DMS153 treated with DMSO at 0.1 percent for 48 hours (cell line): ENCODE measurements around the gene FYN.
"Not testable (repeated sequence)": the region's sequence is repeated elsewhere in the genome, so short reads cannot be mapped to it uniquely, and the experiment has no call there.

Experiments used
- DNase-seq: peaks from one replicate; lab custom pipeline; 2025; ENCODE audit not compliant: unreplicated experiment; lab: John Stamatoyannopoulos, UW

Gene FYN

GRCh38 chr6:111686932-111687266, 186.4 kb downstream of the FYN start:
- no peak for DNase-seq

- peak; percentile 39 for DNase-seq
Observed at GRCh38 chr6:111686249-111686931, 186.9 kb downstream of the FYN start.

DNA sequence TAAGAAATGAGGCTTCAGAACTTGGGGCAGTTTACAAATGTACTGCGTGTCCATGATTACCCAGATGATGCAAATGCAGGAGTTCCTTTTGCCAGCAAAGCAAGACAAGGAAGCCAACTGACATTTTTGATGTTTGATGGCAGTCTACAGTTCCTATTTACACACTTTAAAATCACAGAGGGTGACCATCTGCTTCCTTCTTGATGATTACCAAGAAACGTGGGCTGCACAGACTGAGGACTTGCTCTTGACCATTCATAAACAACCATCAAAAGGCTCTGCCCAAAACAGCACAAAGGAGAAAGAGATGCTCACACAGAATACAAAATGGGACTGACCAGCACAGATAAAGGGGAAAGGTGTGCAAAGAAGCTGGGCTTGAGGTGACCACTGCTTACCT, 187.7 kb downstream of the FYN start:
- DNase-seq: peak; percentile 7

- DNase-seq: peak; percentile 15
Observed at GRCh38 chr6:111685058-111685457, 188.2 kb downstream of the FYN start.

DNA sequence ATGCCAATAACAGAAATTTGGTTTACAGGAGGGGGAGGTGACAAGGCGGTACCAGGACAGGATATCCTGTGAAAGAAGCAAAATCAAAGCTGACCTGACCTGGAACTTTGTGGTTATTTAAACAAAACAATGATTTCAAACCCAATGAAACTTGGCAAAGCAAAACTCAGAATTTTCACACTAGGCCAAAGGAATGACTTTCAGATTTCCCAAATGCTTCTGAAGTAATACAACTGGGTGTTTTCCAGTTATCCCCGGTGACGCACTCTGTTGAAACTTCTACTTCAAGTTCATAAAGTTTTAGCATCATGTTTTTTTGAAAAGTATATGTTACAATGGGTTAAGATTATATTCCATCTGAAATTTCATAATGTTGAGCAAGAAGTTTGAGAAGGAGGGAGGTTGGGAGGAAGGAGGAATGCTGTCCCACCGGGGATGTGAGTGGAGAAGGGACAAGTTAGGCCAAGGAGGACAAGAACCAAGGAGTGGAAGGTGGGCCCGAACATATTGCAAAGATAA, 189.4 kb downstream of the FYN start:
- DNase-seq: no peak

GRCh38 chr6:111683157-111683556, 190.1 kb downstream of the FYN start:
- no peak for DNase-seq

GRCh38 chr6:111681860-111682259, 191.4 kb downstream of the FYN start:
- DNase-seq: no peak

- DNase-seq: not testable (repeated sequence)
Observed at GRCh38 chr6:111680811-111681609, 192.2 kb downstream of the FYN start.

DNA sequence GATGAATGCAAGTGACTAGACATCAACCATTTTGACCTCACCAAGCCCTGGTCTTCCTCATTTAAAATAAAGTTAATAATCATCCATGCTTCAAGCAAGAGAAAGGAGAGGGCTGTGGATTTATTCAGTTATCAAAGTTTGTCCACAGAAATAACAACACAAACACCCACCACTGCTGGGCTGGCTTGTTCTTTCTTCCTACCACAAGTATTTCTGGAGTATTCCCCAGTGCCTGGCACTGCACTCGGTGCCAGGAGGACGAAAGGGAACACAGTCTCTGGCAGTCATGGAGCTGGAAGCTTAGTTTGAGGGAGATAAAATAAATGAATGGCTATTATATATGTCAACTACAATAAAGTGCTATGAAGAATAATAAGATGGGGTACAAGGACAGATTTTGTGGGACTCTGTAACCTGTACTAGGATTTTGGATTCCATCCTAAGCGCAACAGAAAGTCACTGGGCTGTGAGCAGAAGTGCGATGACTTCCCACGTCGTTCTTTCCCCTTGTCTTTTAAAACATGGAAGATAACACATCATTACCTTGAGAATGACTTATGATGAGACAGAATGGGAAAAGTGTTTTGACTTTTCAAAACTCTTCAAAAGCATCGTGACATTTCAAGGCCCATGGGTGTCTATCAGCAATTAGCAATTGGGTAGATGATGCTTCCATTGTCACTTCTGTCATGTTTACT, 193.1 kb downstream of the FYN start:
- DNase-seq: no peak

DNA sequence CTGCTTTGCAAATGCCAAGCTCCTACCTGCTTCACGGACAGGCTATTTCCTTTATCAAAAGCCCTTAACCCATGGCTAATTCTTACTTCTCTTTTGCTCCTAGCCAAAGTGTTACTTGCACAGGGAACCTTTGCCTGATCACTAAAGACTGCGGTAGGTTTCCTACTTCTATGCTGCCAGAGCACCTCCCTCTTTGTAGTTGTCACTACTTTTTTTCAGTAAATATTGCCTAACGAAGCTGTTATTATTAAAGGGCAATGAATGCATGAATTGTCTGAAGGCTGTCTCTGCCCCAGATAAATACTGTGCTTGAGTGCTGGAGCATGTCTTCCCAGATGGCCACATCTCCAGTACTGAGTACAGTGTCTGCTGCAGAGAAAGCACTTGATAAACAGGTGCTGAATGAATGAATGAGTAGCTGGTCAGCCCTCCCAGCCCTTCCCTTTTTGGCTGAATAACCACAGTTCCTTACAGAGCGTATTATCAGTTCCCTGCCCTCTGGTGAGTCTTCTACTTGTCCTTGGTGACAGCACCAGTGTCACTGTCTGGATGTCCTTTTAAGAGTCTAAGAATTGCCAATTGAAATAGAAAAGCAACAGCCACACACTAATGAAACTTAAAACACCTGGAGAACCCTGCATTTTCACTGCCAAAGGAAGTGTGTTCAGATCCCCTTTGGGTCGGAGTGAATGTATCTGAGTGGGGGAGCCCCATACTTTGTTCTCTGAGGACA, 194.0 kb downstream of the FYN start:
- no peak for DNase-seq

DNA sequence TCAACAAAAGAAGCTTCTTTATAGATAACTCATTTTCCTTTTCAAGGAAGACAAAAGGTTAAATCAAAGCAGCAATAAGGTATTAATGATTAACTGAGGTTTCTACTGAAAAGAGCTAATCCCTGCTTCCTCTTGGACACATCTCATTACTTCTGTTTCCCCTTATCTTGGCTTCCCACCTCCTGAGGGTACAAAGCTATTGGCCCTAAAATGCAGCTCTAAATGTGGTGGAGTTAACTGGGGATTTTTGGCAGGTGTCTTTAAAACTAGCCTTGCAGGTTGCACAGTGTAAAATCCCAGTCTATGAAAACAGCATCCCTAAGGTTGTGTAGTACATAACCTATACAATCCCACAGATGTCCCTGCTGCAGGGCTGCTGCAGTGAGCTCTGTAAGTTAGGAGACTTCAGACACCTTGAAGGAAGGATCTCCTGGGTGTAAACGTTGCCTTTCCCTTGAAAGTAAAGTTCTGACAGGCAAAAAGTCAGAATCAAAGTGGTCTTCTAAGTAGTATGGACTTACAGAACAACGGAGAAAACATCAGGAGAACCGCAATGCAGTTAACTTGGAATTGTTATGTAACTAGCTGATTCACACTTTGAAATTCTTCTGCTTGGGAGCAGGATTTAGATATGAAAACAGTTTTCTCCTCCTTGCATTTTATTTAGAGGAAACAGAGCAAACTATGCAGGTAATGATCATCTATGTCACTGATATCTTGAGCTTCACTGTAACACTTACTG, 195.8 kb downstream of the FYN start:
- no peak for DNase-seq

DNA sequence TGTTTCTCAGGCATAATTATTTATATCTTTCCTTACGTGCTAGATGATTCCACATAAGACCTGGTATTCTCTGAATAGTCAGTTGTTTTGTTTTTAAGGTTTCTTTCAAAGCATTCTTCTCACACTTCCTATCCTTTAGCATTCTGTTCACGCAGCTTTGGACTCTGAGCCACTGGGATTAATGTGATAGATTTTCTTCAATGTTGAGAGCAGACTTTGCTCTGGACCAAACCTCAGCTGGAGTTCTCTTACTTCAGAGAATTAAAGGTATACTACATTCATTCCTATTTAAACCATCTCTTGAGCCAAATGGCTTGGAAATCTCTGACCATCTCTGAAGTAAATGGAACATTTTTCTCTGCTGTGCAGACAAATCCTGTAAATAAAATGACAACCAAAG, 196.9 kb downstream of the FYN start:
- no peak for DNase-seq

DNA sequence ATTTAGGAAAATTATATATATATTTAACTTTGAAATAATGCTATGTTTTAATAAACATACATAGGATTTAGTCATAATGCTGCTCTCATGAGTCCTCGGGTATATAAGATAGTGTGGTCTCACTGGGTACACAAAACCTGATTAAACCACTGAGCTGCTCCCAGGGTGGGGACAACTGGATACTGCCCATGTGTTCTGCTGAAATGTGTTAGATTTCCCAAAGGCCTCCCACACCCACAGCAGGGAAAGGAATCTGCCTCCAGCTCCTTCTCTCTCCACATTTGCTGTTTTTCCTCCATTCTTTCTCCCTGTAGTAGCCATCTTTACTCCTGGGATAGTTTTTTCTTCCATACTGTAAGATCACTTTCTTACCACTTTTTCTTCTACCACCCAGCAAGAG, 198.4 kb downstream of the FYN start:
- no peak for DNase-seq

DNA sequence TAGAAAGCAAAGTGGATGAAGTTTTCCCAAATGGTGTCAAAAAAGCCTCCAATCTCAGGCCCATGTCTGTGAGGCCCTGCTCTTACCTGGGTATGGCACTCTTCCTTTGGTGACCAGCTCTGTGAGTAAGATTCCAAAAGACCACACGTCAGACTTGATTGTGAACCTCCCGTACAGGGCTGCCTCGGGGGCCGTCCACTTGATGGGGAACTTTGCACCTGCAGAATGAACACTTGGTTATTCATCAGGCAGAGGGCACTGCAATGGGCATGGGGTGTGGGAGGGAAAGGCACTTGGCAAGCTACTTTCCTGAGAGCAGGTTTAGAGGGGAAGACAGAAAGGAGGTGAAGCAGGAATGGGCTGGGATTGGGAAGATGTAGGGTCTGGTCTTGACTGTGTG, 198.8 kb downstream of the FYN start:
- DNase-seq: no peak

DNA sequence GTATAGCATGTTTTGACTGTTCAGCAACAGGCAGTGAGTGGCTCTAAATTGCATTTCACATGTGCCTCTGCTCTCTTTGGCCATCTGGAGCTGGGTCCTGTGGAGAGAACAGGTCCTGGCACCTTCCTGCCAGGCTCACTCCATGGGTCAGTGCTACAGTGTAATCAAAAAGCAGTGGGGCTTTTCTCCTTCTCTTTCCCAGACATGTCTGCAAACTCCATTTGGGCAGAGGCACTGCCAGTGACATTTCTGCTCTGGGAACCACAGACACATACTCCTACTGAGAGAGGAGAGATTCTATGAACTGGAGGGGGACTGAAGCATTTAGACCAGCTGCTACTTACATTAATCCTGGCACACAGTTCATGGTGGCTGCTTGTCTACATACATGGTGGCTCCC, 199.3 kb downstream of the FYN start:
- no peak for DNase-seq

- no peak for DNase-seq
Observed at GRCh38 chr6:111673532-111673931, 199.7 kb downstream of the FYN start.

DNA sequence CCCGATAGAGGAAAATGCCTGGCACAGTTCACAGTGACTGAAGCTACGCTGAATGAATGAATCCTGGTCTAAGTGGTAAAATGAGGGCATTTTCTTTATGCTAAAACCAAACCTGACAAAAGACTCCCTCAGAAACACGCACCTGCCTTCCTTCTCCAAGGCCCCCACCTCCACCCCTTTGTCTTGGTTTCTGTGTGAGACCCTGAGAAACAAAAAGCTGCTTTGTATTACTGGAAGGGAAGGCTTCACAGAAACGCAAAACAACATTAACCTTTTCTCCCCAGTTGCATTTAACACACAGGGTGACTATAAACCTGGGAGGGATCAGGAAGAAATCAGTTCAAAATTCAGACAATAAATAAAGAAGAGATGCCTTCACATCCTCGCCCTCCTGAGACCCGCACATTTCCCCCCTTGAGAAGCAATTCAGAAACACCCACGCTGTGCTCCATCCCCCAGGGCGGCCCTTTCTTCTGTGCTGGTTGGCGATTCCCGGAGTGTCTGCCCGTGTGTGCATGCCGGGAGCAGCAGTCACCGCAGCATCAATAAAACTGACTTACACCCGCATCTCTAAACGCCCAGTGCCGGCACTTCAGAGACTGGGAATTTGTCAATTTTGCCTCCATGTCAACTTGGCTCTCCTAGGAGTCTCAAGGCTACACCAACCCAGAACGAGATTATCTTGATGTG, 200.3 kb downstream of the FYN start:
- no peak for DNase-seq

DNA sequence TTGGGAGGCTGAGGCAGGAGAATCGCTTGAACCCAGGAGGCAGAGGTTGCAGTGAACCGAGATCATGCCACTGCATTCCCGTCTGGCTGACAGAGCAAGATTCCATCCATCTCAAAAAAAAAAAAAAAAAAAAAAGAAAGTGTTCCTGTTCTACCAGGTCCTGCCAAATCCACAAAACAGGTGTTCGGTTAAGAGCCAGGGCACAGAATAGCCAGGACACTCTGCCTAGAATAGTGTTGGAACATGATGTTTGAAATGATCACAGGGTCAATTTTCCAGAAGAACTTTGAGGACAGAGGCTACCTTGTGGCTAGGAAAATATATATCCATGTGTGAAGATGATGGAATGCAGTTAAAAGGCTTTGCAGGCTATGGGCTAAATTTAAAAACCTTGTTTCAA, 203.9 kb downstream of the FYN start:
- DNase-seq: no peak

DNA sequence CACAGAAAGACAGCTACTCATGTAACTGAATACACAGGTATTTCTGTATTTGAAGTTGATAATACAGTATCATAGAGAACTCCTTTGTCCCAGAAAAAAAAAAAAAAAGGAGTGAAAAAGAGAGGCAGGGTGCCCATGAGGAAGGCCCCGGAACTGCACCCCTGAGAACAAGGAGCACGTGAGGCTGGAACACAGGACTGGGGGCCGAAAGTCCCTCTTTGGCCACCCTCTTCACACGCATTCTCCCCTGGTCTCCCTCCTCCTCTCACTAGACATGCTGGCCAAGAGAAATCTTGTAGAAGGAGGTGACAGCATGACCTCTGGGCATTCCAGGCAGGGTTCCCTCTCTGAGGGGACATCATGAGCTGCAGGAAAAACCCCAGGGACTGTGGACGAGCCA, 204.8 kb downstream of the FYN start:
- DNase-seq: no peak

DNA sequence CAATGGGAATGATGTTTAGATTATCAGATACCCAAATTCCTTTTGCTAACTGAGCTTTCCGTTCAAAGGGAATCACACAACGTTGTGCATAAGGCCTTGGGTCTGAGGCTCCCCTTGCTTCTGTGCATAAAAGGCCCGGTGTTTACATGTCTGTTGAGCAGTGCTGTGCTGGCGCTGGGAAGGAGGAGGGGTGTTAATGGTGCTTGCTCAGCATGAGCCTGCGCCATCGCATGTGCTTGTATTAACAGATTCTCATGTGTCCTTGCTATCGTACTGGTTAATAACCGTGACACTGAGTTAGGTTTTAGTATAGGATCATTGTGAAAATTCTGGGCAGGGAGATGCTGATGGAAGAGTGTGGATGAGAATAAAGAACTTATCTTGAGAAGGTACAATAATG, 205.3 kb downstream of the FYN start:
- DNase-seq: peak; percentile 64
